IMR-90 (cell line): ENCODE data around the gene CFAP20. TPM values are rescaled to one million over a fixed set of nuclear protein-coding genes. Genes with fewer than 3 reads are reported as not detected.

Experiments used
- ATAC-seq: fragments of 200-7000 bp; cut with Tn5 transposase; 2 replicates; pipeline ENCODE4 v1.9.1; 2020; ENCODE audit warnings: low read depth, mild to moderate bottlenecking, moderate library complexity
- BruUV-seq: library from RNA; stranded (reverse); fragments of 400-500 nt; replicated peaks from 2 replicates; lab custom pipeline; 2021; lab: Mats Ljungman, UMichigan
- CTCF ChIA-PET: fragments of 300-600 bp; formaldehyde crosslinking; extraction: SDS; loops from one replicate; lab custom pipeline; 2021; ENCODE audit warnings: antibody characterized with exemption; lab: Yijun Ruan, JAX
- POLR2A ChIA-PET: fragments of 300-600 bp; sonication (Branson Sonifier 250); formaldehyde crosslinking; loops from one replicate; lab custom pipeline; 2022; ENCODE audit warnings: antibody characterized with exemption; ENCODE audit not compliant: unreplicated experiment; lab: Charles Lee
- DNase-seq: peaks from one replicate; pipeline ENCODE4 v3.0.0; 2013
- H2AFZ ChIP-seq: replicated peaks from 2 replicates; pipeline ENCODE3; 2013; ENCODE audit warnings: low read length, mild to moderate bottlenecking; ENCODE audit not compliant: poor library complexity
- H2AK5ac ChIP-seq: 2 replicates; pipeline ENCODE4 v1.6.1; 2013; ENCODE audit warnings: low read depth, low read length, inconsistent platforms
- H2AK9ac ChIP-seq: replicated peaks from 2 replicates; pipeline ENCODE3; 2013; ENCODE audit warnings: mild to moderate bottlenecking, low read depth, low read length, moderate library complexity; ENCODE audit not compliant: poor library complexity
- H2BK120ac ChIP-seq: 2 replicates; pipeline ENCODE4 v1.6.1; 2013; ENCODE audit warnings: low read depth, low read length, inconsistent platforms
- H2BK15ac ChIP-seq: 3 replicates; pipeline ENCODE4 v1.6.1; 2013; ENCODE audit warnings: low read depth, low read length, inconsistent platforms
- H2BK20ac ChIP-seq: 2 replicates; pipeline ENCODE4 v1.6.1; 2013; ENCODE audit warnings: low read depth, mild to moderate bottlenecking, inconsistent platforms, low read length, moderate library complexity
- H2BK5ac ChIP-seq: 2 replicates; pipeline ENCODE4 v1.6.1; 2013; ENCODE audit warnings: mild to moderate bottlenecking, low read depth, low read length, inconsistent platforms; ENCODE audit not compliant: poor library complexity, severe bottlenecking
- H3K14ac ChIP-seq: replicated peaks from 2 replicates; pipeline ENCODE4 v1.6.1; 2013; ENCODE audit warnings: low read depth, low read length, inconsistent platforms
- H3K18ac ChIP-seq: 2 replicates; pipeline ENCODE4 v1.6.1; 2013; ENCODE audit warnings: low read depth, low read length, control low read depth
- H3K23ac ChIP-seq: 2 replicates; pipeline ENCODE4 v1.6.1; 2013; ENCODE audit warnings: low read depth, low read length, inconsistent platforms
- H3K27ac ChIP-seq: 2 replicates; pipeline ENCODE4 v1.5.1; 2013; ENCODE audit warnings: mild to moderate bottlenecking, control low read depth, low read length; ENCODE audit not compliant: insufficient read depth
- H3K27me3 ChIP-seq: 2 replicates; pipeline ENCODE4 v1.6.1; 2013; ENCODE audit warnings: low read length; ENCODE audit not compliant: control insufficient read depth, insufficient read depth
- H3K36me3 ChIP-seq: 2 replicates; pipeline ENCODE4 v1.6.1; 2013; ENCODE audit warnings: low read length, mixed read lengths; ENCODE audit not compliant: control insufficient read depth, insufficient read depth
- H3K4ac ChIP-seq: 2 replicates; pipeline ENCODE4 v1.6.1; 2013; ENCODE audit warnings: low read depth, low read length, inconsistent platforms
- H3K4me1 ChIP-seq: 2 replicates; pipeline ENCODE4 v1.6.1; 2013; ENCODE audit warnings: low read length, mixed read lengths; ENCODE audit not compliant: control insufficient read depth, insufficient read depth
- H3K4me2 ChIP-seq: 2 replicates; pipeline ENCODE4 v1.6.1; 2013; ENCODE audit warnings: low read depth, mild to moderate bottlenecking, control low read depth, low read length, moderate library complexity
- H3K4me3 ChIP-seq: 2 replicates; pipeline ENCODE4 v1.5.1; 2013; ENCODE audit warnings: low read depth, mild to moderate bottlenecking, control low read depth, low read length, moderate library complexity; ENCODE audit not compliant: insufficient read depth
- H3K56ac ChIP-seq: 2 replicates; pipeline ENCODE4 v1.6.1; 2013; ENCODE audit warnings: low read length, inconsistent platforms; ENCODE audit not compliant: insufficient read depth; ENCODE audit errors: extremely low read depth
- H3K79me1 ChIP-seq, 2 experiments: 2 replicates each; pipeline ENCODE4 v1.6.1; 2013; ENCODE audit warnings: low read length in 2 of 2, inconsistent platforms in 1 of 2, low read depth in 1 of 2
- H3K9ac ChIP-seq: 2 replicates; pipeline ENCODE4 v1.6.1; 2013; ENCODE audit warnings: low read depth, low read length, control low read depth
- H3K9me1 ChIP-seq: 2 replicates; pipeline ENCODE4 v1.6.1; 2013; ENCODE audit warnings: low read length, inconsistent platforms; ENCODE audit not compliant: insufficient read depth
- H3K9me3 ChIP-seq: 2 replicates; pipeline ENCODE4 v1.6.1; 2013; ENCODE audit warnings: low read length; ENCODE audit not compliant: control insufficient read depth, insufficient read depth
- H4K20me1 ChIP-seq: 2 replicates; pipeline ENCODE4 v1.6.1; 2013; ENCODE audit warnings: low read length, inconsistent platforms; ENCODE audit not compliant: insufficient read depth
- H4K5ac ChIP-seq: 2 replicates; pipeline ENCODE4 v1.6.1; 2013; ENCODE audit warnings: mild to moderate bottlenecking, low read depth, low read length, control low read depth
- H4K8ac ChIP-seq, 2 experiments: 2 replicates each; pipeline ENCODE4 v1.6.1; 2013; ENCODE audit warnings: low read depth in 2 of 2, low read length in 2 of 2, control low read depth in 1 of 2, inconsistent platforms in 1 of 2
- H4K91ac ChIP-seq: 2 replicates; pipeline ENCODE4 v1.6.1; 2013; ENCODE audit warnings: low read depth, low read length, inconsistent platforms; ENCODE audit not compliant: insufficient read depth
- BHLHE40 ChIP-seq: fragments of 150-350 bp; IDR thresholded peaks from 2 replicates; pipeline ENCODE4 v1.6.1; 2016; ENCODE audit warnings: mild to moderate bottlenecking, low read depth, low read length
- CEBPB ChIP-seq: IDR thresholded peaks from 2 replicates; pipeline ENCODE4 v1.6.1; 2012; ENCODE audit warnings: low read depth, low read length, improper control_type of control experiment
- FOS ChIP-seq: fragments of 150-350 bp; IDR thresholded peaks from 2 replicates; pipeline ENCODE4 v1.6.1; 2016; ENCODE audit warnings: low read depth, low read length
- MAFK ChIP-seq: IDR thresholded peaks from 2 replicates; pipeline ENCODE4 v1.6.1; 2012; ENCODE audit warnings: low read depth, low read length, improper control_type of control experiment
- NFE2L2 ChIP-seq: fragments of 150-350 bp; IDR thresholded peaks from 2 replicates; pipeline ENCODE4 v1.6.1; 2016; ENCODE audit warnings: low read depth, mild to moderate bottlenecking, low read length
- POLR2A ChIP-seq: IDR thresholded peaks from 2 replicates; pipeline ENCODE4 v1.6.1; 2012; ENCODE audit warnings: mild to moderate bottlenecking, low read depth, low read length
- RAD21 ChIP-seq: IDR thresholded peaks from 2 replicates; pipeline ENCODE4 v1.6.1; 2012; ENCODE audit warnings: low read length, improper control_type of control experiment
- RCOR1 ChIP-seq: IDR thresholded peaks from 2 replicates; pipeline ENCODE4 v1.6.1; 2012; ENCODE audit warnings: mild to moderate bottlenecking, low read length, improper control_type of control experiment; ENCODE audit not compliant: insufficient replicate concordance
- RFX5 ChIP-seq: IDR thresholded peaks from 2 replicates; pipeline ENCODE4 v1.8.0; 2012; ENCODE audit warnings: low read depth, mild to moderate bottlenecking, low read length, moderate library complexity
- SMC3 ChIP-seq: fragments of 150-350 bp; IDR thresholded peaks from 2 replicates; pipeline ENCODE4 v1.6.1; 2016; ENCODE audit warnings: low read depth, mild to moderate bottlenecking, antibody characterized with exemption, low read length, moderate library complexity
- WGBS, 2 experiments: methylation state at CpG; one replicate each; pipeline versions ENCODE4 v1.1.5 to v1.1.7; 2013; ENCODE audit warnings: missing lambda C conversion rate in 2 of 2; ENCODE audit not compliant: insufficient read length in 1 of 2; ENCODE audit errors: extremely low coverage in 2 of 2; 5-methylcytosine and 5-hydroxymethylcytosine counted together
- dilution Hi-C: fragments of 300-500 bp; cut with HindIII; formaldehyde crosslinking; loops from one replicate; pipeline ENCODE4 v1.14.3; 2018; ENCODE audit warnings: low sequenced_read_pairs; ENCODE audit not compliant: unreplicated experiment
- in situ Hi-C: fragments of 300-500 bp; cut with MboI; formaldehyde crosslinking; loops from 3 replicates; pipeline ENCODE4 v1.14.3; 2019; ENCODE audit warnings: low sequenced_read_pairs, inconsistent platforms, mixed read lengths
- intact Hi-C: fragments of 100-400 bp; cut with micrococcal nuclease; formaldehyde crosslinking; loops from 2 replicates; pipeline ENCODE4 v1.10.0; 2022
- polyA plus RNA-seq, 3 experiments: library from polyadenylated mRNA; depleted of rRNA; stranded (reverse); fragments of >200 nt; gene quantifications; 2 replicates each; pipeline ENCODE4 v1.2.3, GENCODE V29; 2012; ENCODE audit warnings: low replicate concordance in 1 of 3
- total RNA-seq: library from RNA; depleted of rRNA; stranded (reverse); fragments of >200 nt; gene quantifications from 2 replicates; pipeline ENCODE4 v1.2.3, GENCODE V29; 2012
- TF ChIP-seq, protein P1 (sequence below): fragments of 150-350 bp; IDR thresholded peaks from 2 replicates; pipeline ENCODE4 v1.6.1; 2016; ENCODE audit warnings: low read depth, mild to moderate bottlenecking, low read length, moderate library complexity, borderline replicate concordance
- TF ChIP-seq, protein P2 (sequence below): fragments of 150-350 bp; IDR thresholded peaks from 2 replicates; pipeline ENCODE4 v1.6.1; 2017; ENCODE audit warnings: mild to moderate bottlenecking, antibody characterized with exemption, low read length, low read depth

CFAP20 gene
- total and polyA plus RNA-seq, 2 of the 4 experiments (the other 2 are of a cell fraction) = 39.1 to 54.0 TPM

DNA sequence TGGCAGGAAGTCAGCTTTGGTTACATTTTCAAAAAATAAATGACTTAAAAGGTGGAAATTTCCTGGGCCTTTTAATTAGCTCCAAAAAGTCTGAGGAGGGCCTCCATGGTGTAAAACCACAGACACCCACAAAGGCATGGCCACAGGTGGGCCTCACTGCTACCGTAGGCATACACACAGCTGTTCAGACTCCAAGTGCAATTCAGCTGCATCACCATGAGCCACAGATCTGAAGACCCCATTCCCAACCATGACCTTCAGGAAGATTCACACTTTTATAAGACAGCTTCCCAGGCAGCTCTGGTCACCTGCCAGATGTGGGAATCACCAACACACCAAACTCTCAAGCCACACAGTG is 48.2 kb upstream of the CFAP20 start (continued):
- TF ChIP-seq, protein P1, sequence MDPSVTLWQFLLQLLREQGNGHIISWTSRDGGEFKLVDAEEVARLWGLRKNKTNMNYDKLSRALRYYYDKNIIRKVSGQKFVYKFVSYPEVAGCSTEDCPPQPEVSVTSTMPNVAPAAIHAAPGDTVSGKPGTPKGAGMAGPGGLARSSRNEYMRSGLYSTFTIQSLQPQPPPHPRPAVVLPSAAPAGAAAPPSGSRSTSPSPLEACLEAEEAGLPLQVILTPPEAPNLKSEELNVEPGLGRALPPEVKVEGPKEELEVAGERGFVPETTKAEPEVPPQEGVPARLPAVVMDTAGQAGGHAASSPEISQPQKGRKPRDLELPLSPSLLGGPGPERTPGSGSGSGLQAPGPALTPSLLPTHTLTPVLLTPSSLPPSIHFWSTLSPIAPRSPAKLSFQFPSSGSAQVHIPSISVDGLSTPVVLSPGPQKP = no peak
- no peak for TF ChIP-seq MAFK

DNA sequence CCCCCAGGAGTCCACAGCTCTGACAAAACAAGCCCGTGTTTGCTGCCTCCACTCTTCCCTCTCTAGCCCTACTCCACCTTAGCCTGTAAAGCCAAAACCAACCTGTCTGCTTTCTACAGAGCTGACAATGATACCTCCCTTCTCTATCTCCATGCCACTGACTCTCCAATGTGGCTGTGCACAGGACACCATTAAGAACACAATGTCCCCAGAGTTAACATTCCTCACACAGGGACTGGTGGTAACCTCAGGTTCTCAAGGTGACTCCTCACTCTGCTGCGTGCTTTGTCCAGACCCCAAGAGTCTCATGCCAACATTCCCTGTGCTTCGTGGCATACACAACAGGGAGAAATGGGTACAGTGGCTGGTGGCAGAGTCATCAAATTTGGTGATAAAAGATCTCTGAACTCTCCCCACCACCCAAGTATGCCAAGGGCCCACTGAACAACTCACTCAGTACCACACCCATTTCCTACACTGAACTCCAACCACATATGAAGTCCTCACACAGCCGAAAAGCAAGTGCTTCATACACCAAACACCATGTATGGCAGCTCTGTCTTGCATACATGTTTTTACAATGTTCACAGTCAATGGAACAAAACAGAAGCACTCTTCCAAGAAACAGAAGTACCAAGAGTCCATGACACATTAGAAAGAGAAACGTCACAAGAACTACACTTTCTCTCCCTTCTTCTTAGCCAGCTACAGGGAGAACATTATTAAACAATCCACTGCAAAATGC is 47.6 kb upstream of the CFAP20 start:
- Histone ChIP-seq H3K18ac (no peak overlapping the region), H4K91ac (no peak overlapping the region), H2BK15ac (no peak overlapping the region), H3K36me3 (peaks cover 32% of the 10 kb centered on the region), H2BK5ac (no peak overlapping the region), H3K27me3 (no peaks in the 10 kb centered on the region), H3K4ac (no peak overlapping the region), H4K8ac (no peak overlapping the region), H3K23ac (no peak overlapping the region), H3K14ac (no peak overlapping the region), H3K4me3 (no peak overlapping the region), H4K20me1 (peaks cover 11% of the 10 kb centered on the region; the same call in 1 of the 2 replicates), H2BK20ac (no peak overlapping the region), H3K4me1 (no peaks in the 10 kb centered on the region), H3K9ac (no peak overlapping the region), H4K5ac (no peak overlapping the region), H2BK120ac (no peak overlapping the region), H3K9me1 (peaks cover 10% of the 10 kb centered on the region; the same call in 1 of the 2 replicates), H3K56ac (no peak overlapping the region), H3K27ac (no peak overlapping the region), H3K4me2 (no peak overlapping the region), H2AK9ac (no peak overlapping the region), H3K9me3 (no peaks in the 10 kb centered on the region), H2AFZ (no peak overlapping the region), H2AK5ac (no peak overlapping the region), H3K79me1 (peaks cover 21 to 40% of the 10 kb centered on the region in 2 experiments)
- WGBS, 2 experiments = 94% methylated on average over 2 of the region's 5 CpGs; no CpG with 5 or more reads in 1 of the 2 experiments
- ATAC-seq (no peak), DNase-seq (no peak)
- in situ Hi-C loops = no loop called here
- no TSS peak for BruUV-seq
- CTCF ChIA-PET = no interaction called here
- POLR2A ChIA-PET = no interaction called here
- intact Hi-C loops = no loop called here
- dilution Hi-C loops = no loop called here
- TF ChIP-seq, protein P2, sequence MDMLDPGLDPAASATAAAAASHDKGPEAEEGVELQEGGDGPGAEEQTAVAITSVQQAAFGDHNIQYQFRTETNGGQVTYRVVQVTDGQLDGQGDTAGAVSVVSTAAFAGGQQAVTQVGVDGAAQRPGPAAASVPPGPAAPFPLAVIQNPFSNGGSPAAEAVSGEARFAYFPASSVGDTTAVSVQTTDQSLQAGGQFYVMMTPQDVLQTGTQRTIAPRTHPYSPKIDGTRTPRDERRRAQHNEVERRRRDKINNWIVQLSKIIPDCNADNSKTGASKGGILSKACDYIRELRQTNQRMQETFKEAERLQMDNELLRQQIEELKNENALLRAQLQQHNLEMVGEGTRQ = no peak
- TF ChIP-seq BHLHE40 = no peak
- TF ChIP-seq RAD21 = no peak
- TF ChIP-seq SMC3 = no peak
- no peak for TF ChIP-seq NFE2L2
- no peak for TF ChIP-seq MAFK
- TF ChIP-seq FOS = no peak
- TF ChIP-seq POLR2A = no peak
- TF ChIP-seq RCOR1 = no peak
- TF ChIP-seq, protein P1 = no peak
- no peak for TF ChIP-seq RFX5
- no peak for TF ChIP-seq CEBPB
